ENCODE data around the gene TYK2. TPM values are rescaled to one million over a fixed set of nuclear protein-coding genes. Genes with fewer than 3 reads are reported as not detected.

Gene TYK2
- total RNA-seq, 1 donor from 2014 or later: 147 TPM

GRCh38 chr19:10317045-10317856 is 63.1 kb downstream of the TYK2 start:
- DNase-seq (ENCODE audit: low spot score, unreplicated experiment): no peak
- no peaks in the 10 kb centered on the region for H3K9me3 Mint-ChIP-seq (ENCODE audit: low read depth)
- no peak overlapping the region for H3K27ac Mint-ChIP-seq
- no peak overlapping the region for H3K4me3 Mint-ChIP-seq (ENCODE audit: low read depth)
- TF ChIP-seq CTCF (IDR thresholded peaks at IDR 0.05; ENCODE audit: unreplicated experiment): no peak
- H3K27me3 Mint-ChIP-seq: no peaks in the 10 kb centered on the region
- peaks cover 17% of the 10 kb centered on the region for H3K36me3 Mint-ChIP-seq (ENCODE audit: insufficient read depth)
- H3K4me1 Mint-ChIP-seq (ENCODE audit: low read depth): peaks cover 14% of the 10 kb centered on the region

GRCh38 chr19:10316229-10317044 is 63.9 kb downstream of the TYK2 start:
- Mint-ChIP-seq H3K9me3 (ENCODE audit: low read depth) (no peaks in the 10 kb centered on the region), H3K36me3 (ENCODE audit: insufficient read depth) (peaks cover 13% of the 10 kb centered on the region), H3K4me3 (ENCODE audit: low read depth) (peak overlapping the region; percentile 96), H3K4me1 (ENCODE audit: low read depth) (peaks cover 14% of the 10 kb centered on the region), H3K27ac (peak overlapping the region; percentile 92), H3K27me3 (no peaks in the 10 kb centered on the region)
- DNase-seq (ENCODE audit: low spot score, unreplicated experiment): no peak
- TF ChIP-seq CTCF (IDR thresholded peaks at IDR 0.05; ENCODE audit: unreplicated experiment): no peak

GRCh38 chr19:10315335-10316214 is 64.8 kb downstream of the TYK2 start, which contains the start of gene FDX2:
FDX2 (minus strand) TSS chr19:10316015; CDS start chr19:10315996, 19 bp downstream.
- H3K36me3 Mint-ChIP-seq (ENCODE audit: insufficient read depth): peaks cover 13% of the 10 kb centered on the region
- peaks cover 14% of the 10 kb centered on the region for H3K4me1 Mint-ChIP-seq (ENCODE audit: low read depth)
- peak within 1 kb of the TSS; percentile 96 for H3K4me3 Mint-ChIP-seq (ENCODE audit: low read depth)
- DNase-seq (ENCODE audit: low spot score, unreplicated experiment): peak; percentile 93
- TF ChIP-seq CTCF (IDR thresholded peaks at IDR 0.05; ENCODE audit: unreplicated experiment): no peak
- no peaks in the 10 kb centered on the region for H3K9me3 Mint-ChIP-seq (ENCODE audit: low read depth)
- no peaks in the 10 kb centered on the region for H3K27me3 Mint-ChIP-seq
- peak within 1 kb of the TSS; percentile 92 for H3K27ac Mint-ChIP-seq

GRCh38 chr19:10309423-10309822 is 70.9 kb downstream of the TYK2 start, which contains the start of gene ZGLP1:
ZGLP1 (minus strand) TSS chr19:10309815.
- no peaks in the 10 kb centered on the region for H3K9me3 Mint-ChIP-seq (ENCODE audit: low read depth)
- H3K36me3 Mint-ChIP-seq (ENCODE audit: insufficient read depth): peaks cover 5% of the 10 kb centered on the region
- peaks cover 2% of the 10 kb centered on the region for H3K4me1 Mint-ChIP-seq (ENCODE audit: low read depth)
- DNase-seq (ENCODE audit: low spot score, unreplicated experiment): no peak
- no peaks in the 10 kb centered on the region for H3K27me3 Mint-ChIP-seq
- H3K4me3 Mint-ChIP-seq (ENCODE audit: low read depth): no peak within 1 kb of the TSS
- no peak for TF ChIP-seq CTCF (IDR thresholded peaks at IDR 0.05; ENCODE audit: unreplicated experiment)
- H3K27ac Mint-ChIP-seq: no peak within 1 kb of the TSS
